HS-5 (cell line): ENCODE results near the gene SH3RF1.

Experiments
- DNase-seq: peaks from one replicate; pipeline ENCODE4 v3.0.0-alpha.2; 2012; ENCODE audit warnings: low read depth

The SH3RF1 gene

DNA sequence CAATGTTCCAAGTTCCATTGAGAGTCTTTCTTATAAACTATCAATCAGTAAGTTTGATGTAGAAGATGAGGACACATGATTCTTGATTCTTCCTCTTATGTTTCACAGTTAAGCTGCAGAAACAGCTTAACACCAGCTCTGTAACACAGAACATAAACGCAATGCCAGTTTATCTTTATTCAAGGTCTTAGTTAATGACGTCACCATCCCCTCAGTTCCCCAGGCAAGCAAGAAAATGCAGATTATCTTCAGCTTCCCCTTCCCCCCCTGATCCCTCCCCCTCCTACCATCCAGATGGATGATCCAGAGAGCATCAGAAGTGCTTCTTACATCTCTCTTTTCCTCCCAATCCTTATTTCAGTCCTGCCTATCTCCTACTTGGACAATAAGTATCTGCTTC is 4.4 kb upstream of the SH3RF1 start:
- DNase-seq, result no peak

DNA sequence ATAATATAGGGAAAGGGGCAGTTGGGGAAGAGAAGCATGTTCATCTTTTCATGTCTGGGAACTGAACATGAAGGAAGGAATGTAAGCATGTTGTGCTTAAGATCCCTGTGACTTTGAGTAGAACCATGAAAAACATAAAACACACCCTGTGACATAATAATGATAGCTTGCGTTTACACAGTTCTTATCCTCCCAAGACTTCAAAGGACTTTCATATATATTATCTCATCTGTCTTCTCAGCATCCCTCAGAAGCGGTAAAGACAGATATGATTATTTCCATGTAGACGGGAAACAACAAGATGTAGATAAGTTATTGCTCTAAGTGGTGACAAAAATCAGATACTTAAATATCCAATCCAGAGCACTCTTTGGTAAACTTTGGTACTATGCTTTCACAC is 3.3 kb upstream of the SH3RF1 start:
- no peak for DNase-seq

DNA sequence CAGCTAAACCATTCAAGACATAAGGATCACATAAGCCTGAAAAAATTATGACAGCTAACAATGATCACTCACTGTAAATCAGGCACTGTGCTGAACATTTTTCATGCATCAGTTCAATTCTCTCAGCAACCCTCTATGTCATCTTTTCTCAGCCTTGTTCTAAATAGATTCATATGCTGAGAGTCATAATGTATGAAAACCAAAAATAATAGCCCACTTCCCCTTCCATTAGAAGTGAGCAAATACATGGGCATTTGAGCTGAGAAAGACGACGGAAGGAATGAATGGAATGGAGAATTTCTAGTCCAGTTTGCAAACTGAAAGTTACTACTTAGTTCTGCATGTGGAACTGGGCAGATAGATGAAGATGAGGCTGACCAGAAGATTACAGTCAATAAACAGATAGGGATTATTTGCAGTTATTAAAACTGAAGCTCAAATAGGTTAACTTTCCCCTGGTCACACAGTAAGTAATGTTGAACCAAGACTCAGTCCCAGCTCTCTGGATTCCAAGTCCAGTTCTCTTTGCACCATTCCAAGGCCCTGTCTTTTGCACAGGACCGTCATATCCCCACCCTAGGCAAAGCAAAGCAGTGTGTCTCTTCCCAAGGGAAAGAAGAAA is 1.6 kb upstream of the SH3RF1 start:
- peak; percentile 81 for DNase-seq

- DNase-seq, result no peak
Measured at GRCh38 chr4:169271692-169272007, 894 bp upstream of the SH3RF1 start.

DNA sequence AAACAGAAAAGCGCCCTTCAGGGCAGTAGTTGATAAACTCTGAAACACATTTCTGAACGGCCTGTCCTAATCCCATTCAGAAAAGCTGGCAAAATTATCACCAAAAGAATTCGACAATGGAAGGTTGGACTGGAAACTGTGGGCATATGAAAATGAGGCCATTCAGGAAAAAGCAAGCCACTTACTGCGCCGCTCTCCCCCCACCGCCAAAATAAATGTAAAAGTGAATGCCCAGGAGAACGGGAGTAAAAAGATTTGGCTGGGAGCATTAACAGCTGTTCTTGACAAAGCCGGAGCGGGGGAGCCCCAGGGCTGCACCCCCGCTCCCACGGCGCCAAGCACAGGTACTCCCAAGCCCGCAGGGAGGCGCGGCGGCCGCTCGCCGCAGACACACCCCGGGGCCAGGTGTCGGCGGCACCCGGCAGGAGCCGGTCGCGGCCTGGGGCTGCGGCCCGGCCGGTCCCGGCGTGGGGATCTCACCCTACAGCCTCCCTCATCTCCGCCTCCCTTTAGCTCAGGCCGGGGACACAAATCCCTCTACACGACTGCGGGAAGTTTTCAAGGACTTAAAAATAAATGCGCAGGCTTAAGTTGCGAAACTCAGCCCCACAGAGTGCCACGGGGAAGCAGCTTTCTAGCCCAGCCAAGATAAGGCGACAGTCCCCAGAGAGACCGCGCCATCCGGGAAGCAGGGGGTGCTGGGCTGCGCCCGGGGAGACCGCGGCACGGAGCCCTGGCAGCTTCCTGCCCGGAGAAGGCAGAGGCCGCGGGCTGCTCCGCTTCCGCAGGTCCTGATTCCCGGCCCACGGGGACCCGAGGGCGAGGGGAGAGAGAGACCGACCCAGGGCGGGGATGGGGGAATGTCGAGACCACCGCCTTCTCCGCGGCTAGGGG is 593 bp downstream of the SH3RF1 start:
- no peak for DNase-seq

DNA sequence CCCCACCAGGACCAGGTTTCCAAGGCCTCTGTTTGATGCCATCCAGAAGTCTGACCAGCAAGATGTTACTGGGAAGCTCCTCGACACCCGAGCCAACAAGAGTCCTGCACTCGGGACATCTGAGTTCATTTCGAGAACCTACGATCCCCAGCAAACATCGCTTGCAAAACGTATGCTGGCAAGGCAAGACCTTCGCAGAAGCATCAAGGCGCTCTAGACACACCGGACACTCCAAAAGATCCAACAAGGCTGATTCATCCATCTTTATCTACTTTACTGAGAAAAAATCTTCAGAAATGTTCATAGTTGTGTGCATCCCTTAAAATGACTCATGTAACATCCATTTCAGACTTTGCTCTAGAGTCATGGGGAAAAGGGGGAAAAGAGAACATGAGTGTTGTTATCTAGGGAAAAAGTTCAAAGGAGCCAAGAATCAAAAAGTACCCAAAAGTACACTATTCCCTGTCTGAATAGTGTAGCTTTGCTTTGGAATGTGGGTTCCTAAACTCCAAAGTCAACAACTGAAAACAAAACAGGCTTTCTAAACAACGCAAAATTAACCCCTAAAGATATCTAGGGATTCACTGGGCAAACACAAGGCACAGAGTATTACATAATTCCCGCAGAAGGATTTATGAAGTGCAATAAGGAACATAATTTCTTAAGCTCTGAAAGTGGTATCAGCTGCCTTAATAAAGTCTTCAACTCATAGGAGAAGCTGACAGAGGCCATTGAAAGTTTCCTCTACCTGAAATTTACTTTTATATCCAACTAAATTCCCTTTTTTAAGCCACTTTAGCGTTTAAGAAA is 1.6 kb downstream of the SH3RF1 start:
- peak; percentile 87 for DNase-seq

- no peak for DNase-seq
Measured at GRCh38 chr4:169267070-169267469, 3.7 kb downstream of the SH3RF1 start.

GRCh38 chr4:169266661-169267060 is 4.1 kb downstream of the SH3RF1 start:
- DNase-seq, result no peak

- no peak for DNase-seq
Measured at GRCh38 chr4:169266081-169266480, 4.7 kb downstream of the SH3RF1 start.

DNA sequence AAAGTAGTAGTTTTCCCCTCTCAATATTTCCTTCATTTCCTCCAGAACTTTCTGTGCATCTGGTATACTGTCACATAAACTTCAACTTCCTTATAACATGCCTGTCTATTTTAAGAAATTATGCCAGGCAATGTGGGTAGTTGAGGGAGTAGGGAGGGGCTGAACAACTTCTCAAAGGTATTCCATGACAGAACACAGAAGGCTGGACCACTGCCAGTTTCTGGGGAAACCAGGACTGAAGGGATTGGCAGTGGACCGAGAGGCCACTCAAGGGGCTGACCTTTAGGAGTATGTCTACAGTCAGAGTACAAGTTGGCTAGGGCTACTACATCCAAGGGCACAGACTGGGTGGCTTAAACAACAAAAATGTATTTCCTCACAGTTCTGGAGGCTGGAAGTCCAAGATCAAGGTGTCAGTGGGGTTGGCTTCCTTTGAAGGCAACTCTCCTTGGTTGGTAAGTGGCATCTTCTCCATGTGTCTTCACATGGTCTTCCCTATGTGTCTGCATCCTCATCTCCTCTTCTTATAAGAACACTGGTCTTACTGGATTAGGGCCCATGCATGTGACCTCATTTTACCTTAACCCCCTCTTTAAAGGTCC is 6.9 kb downstream of the SH3RF1 start:
- no peak for DNase-seq

DNA sequence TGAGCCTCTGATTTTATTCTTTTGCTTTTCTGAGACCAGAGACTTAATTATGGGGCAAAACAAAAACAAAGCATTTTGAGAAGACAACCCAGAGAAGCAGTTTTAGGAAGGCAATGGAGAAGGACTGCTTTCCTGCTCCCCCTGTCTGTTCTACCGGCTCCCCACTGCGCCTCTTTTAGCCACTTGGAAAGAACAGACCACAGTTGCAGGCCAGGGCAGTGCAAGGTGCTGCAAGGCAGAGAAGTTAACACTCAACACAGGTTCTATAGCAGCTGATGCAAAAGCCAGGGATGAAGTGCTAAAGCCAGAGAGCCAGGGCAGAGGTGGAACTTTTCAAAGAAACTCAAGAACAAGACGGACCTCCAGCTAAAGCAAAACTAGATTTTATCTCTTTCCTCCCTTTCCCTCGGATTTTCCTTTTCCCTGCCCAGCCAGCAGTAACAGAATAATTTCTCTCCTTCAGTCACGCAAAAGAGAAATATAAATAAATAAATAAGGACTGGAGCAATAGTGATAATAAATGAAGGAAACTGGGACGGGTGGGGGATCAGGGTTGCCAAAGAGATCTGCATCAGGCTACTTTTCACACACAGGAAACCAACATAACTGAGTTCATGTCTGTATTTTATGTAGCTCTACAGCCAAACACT is 10.4 kb downstream of the SH3RF1 start:
- DNase-seq, result no peak

GRCh38 chr4:169259271-169259670 is 11.5 kb downstream of the SH3RF1 start:
- no peak for DNase-seq

DNA sequence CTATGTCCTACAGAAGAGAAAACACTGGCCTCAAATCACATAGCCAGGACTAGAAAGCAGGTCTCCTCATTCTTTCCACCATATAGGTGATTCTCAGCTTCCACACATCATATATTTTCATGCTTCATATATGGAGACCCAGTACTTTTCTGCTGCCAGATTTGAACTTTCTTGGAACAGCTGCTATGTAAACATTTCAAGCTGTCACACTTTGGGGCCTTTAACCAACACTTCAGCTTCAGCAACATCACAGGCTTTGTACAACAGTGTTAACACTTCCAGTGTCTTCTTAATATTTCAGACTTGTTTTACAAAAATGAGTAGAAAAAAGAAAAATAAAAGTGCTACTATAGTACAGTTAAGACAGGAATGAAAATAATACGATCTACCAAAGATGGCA is 12.6 kb downstream of the SH3RF1 start:
- no peak for DNase-seq

DNA sequence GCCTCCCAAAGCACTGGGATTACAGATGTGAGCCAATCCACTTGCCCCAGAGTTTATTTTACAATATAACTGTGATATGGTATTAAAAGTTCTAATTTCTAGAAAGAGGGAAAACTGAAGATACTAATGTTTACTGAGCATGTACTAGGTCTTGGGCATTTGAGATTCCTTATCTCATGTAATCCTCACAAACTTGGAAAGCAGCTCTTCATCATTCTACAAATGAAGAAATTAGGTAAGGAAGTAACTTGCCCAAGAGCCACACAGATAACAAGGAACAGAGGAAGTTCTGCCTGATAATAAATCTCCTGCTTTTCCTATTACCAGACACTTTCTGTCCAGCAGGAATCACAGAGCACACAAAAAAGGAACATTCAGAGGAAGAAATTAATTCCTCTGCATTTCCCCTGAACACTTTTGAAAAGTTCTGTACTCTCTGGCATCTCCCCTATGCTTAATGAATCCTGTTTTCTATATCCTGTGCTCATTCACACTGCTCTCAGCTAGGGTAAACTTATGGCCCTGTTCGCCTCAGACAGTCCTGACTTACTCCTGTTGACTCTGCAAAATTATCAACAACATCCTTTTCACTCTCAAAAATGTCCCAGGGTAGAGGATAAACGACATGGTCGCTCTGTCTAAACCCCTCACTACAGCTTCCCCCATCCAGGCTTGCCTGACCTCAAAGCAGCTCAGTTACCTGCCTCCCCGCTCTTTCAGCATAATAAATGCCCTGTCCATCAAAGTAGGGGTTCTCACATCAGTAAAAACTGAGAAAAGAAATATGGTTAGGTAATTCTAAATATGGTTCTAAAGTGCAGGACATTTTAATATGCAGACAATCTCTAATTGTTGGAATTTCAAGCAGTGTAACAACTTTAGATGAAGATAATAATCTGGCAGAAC is 13.6 kb downstream of the SH3RF1 start:
- DNase-seq, result no peak

DNA sequence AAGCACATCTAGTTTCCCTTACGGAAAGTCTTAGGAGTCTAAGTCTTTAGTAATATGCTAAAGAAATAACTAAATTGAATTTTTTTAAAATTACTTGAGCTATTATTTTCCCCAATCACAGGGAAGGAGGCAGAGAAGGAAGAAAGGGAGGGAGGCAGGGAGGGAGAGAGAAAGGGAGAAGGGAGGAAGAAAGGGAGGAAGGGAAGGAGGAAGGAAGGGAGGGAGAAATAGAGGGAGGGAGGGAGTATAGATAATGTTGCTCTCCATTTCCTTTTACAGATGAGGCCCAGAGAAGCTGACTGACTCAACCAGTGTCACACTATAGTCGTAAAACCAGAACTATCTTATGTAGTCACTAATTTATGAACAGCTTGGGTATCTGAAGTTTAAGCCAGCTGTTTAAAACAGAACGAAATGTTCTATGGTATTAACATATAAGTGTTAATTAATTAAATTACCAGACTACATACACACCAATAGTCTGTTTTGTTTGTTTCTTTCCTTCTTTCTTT is 14.6 kb downstream of the SH3RF1 start:
- DNase-seq, result no peak

- DNase-seq, result peak; percentile 68
Measured at GRCh38 chr4:169254546-169254983, 16.2 kb downstream of the SH3RF1 start.

DNA sequence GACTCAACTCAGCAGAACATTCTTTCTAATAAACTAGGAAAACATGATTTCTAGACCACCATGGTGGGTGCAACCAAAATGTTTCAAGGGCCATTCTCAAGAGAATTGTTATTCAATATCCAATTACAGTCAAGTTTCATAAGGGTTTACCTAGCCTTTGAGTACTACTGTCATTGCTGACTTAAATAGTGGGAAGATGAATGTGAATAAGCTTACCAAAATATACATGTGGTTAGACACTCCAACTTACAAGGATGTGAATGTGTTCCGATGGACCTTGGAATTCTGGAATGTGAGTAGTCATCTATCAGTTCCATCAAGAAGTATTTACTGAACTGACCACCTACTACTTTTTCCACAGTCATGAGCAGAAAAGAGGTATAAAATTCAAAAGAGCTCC is 16.9 kb downstream of the SH3RF1 start:
- DNase-seq, result peak; percentile 74

DNA sequence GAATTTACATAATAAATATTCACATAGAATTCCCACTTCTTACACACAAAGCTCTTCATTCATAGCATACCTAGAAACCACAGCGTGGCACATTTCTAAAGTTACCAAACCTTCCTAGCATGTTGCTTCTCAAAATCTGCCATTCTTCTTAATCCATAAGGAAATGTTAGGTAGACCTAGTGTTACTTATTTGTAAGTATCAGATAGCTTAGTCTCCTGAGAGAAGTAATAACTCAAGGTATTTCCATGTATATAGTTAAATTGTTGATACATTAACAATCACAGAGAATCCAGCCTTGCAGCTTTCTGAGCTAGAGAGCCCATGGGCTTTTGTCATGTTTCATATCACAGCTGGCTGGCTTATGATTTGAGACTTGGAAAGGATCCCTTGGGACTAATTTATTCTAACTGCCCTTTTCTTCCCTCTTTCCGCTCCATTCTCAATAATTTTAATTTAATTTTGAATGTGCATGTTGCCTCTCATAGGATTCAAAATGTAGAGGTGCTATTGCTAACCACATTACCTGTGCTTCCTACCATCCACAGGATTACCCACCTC is 17.6 kb downstream of the SH3RF1 start:
- DNase-seq, result no peak

DNA sequence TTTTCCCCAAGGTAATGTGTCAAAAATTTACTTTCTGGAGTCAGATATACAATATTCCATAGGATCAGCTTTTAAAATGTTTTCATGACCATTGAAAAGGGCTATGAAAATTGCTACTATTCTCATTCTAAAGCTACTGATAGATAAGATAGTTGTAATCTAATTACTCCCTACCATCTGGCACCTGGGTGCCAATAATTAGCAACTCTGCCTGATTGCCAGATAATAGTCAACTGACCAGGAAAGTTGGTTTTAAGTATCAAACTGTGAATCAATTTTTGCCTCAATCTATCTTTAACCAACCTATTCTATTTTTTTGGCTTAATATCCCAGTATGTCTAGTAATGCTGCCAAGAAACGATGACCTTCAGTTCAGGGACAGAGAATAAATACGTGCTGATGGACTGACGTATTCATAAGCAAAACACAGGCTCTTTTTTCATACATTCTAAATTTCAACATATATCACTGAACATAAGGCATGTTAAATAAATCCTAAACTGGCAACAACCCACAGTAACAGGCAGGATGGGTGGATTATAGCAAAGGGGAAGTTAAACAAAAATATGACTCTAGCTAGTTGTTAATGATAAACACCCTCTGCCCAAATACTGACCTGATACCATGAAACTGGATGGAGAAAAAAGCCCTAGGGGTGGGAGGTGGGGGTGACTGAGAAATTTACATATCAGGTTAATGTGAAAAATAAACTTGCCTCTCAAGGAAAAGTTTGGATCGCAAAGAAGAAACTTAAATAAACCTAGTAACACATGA is 18.2 kb downstream of the SH3RF1 start:
- no peak for DNase-seq
